KMS-11 (cell line): ENCODE measurements around the gene ANO9.

Source experiments
- H2AFZ ChIP-seq: fragments of 200-600 bp; sonication (generic); 2 replicates; pipeline ENCODE4 v1.6.1; 2016; ENCODE audit warnings: antibody characterized with exemption, mixed run types, low read depth
- H3K27ac ChIP-seq: fragments of 200-600 bp; sonication (generic); 2 replicates; pipeline ENCODE4 v1.6.1; 2016; ENCODE audit warnings: mild to moderate bottlenecking, mixed run types
- H3K27me3 ChIP-seq: fragments of 200-600 bp; sonication (generic); 2 replicates; pipeline ENCODE4 v1.6.1; 2017; ENCODE audit warnings: mild to moderate bottlenecking, low read depth, mixed run types, moderate library complexity; ENCODE audit not compliant: insufficient read depth
- H3K36me3 ChIP-seq: fragments of 200-600 bp; sonication (generic); 2 replicates; pipeline ENCODE4 v1.6.1; 2017; ENCODE audit warnings: mild to moderate bottlenecking, mixed run types; ENCODE audit not compliant: insufficient read depth
- H3K4me1 ChIP-seq: fragments of 200-600 bp; sonication (generic); 2 replicates; pipeline ENCODE4 v1.6.1; 2016; ENCODE audit warnings: mild to moderate bottlenecking, low read depth, mixed run types; ENCODE audit not compliant: poor library complexity, severe bottlenecking
- H3K4me2 ChIP-seq: fragments of 200-600 bp; sonication (generic); 2 replicates; pipeline ENCODE4 v1.7.0; 2016; ENCODE audit warnings: mild to moderate bottlenecking, mixed run types
- H3K4me3 ChIP-seq: fragments of 200-600 bp; sonication (generic); IDR thresholded peaks from 2 replicates; pipeline ENCODE4 v1.6.1; 2017; ENCODE audit warnings: low read depth, low read length, mixed read lengths; ENCODE audit not compliant: insufficient read depth
- H3K79me2 ChIP-seq: fragments of 200-600 bp; sonication (generic); 2 replicates; pipeline ENCODE4 v1.6.1; 2016; ENCODE audit warnings: low read depth, mixed run types; ENCODE audit not compliant: insufficient read depth
- H3K9ac ChIP-seq: fragments of 200-600 bp; sonication (generic); 2 replicates; pipeline ENCODE4 v1.6.1; 2016; ENCODE audit warnings: mild to moderate bottlenecking, mixed run types
- H4K20me1 ChIP-seq: fragments of 200-600 bp; sonication (generic); 2 replicates; pipeline ENCODE4 v1.6.1; 2016; ENCODE audit warnings: mild to moderate bottlenecking, mixed run types; ENCODE audit not compliant: insufficient read depth
- TF ChIP-seq, protein P1 (sequence below): fragments of 200-600 bp; sonication (generic); conservative IDR thresholded peaks from 2 replicates; pipeline ENCODE4 v1.6.1; 2017; ENCODE audit warnings: low read depth, mild to moderate bottlenecking, antibody characterized with exemption, low read length, moderate library complexity, mixed read lengths

The ANO9 gene

DNA sequence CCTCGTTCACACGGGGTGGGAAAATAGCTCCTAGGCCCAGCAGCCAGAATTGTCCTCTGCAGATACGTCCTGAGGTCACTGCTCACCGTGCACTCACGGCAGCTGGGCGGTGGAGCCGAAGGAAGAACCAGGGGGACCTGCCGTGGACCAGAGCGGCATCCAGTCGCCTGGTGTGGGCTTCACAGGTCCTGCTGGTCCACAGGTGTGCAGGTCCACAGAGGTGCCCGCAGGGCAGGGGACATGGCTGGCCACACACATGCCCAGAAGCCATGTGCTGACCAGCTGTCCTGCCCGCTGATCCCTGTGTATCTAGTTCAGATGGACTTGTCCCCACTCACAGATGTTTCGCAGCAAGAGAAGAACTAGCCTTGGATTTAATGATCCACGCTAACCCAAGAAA is 58.4 kb downstream of the ANO9 start:
- Histone ChIP-seq H3K4me3 (no peak overlapping the region), H3K79me2 (no peaks in the 10 kb centered on the region), H3K9ac (no peak overlapping the region), H3K4me2 (no peak overlapping the region), H3K4me1 (no peaks in the 10 kb centered on the region), H4K20me1 (no peaks in the 10 kb centered on the region), H3K27me3 (peaks cover 64% of the 10 kb centered on the region), H3K27ac (no peak overlapping the region), H2AFZ (no peak overlapping the region), H3K36me3 (no peaks in the 10 kb centered on the region)
- TF ChIP-seq, protein P1, sequence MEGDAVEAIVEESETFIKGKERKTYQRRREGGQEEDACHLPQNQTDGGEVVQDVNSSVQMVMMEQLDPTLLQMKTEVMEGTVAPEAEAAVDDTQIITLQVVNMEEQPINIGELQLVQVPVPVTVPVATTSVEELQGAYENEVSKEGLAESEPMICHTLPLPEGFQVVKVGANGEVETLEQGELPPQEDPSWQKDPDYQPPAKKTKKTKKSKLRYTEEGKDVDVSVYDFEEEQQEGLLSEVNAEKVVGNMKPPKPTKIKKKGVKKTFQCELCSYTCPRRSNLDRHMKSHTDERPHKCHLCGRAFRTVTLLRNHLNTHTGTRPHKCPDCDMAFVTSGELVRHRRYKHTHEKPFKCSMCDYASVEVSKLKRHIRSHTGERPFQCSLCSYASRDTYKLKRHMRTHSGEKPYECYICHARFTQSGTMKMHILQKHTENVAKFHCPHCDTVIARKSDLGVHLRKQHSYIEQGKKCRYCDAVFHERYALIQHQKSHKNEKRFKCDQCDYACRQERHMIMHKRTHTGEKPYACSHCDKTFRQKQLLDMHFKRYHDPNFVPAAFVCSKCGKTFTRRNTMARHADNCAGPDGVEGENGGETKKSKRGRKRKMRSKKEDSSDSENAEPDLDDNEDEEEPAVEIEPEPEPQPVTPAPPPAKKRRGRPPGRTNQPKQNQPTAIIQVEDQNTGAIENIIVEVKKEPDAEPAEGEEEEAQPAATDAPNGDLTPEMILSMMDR, result no peak

DNA sequence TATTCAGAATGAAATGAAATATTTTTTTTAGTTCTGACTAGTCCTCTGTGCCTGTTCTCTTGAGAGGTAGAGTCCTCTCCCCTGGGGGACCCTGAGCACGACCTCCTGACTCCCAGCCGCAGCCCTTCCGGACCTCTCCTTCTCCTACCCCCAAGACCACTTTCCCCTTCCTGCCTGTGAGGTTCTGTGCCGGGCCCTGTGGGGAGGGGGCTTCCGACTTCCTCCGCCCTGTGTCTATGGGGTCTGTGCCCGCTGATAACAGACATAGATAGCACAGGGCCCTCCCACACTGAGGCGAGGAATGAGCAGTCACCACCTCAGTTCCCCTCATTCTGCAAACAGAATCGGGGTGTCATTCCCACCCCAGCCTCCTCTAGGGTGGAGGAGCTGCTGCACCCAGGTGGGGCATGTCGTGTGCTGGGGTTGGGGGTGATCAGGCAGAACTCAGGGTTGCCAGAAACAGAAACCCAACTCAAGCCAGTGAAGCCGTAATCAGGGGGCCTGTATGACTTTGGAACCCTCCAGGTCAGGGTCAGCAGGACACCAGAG is 59.7 kb downstream of the ANO9 start:
- TF ChIP-seq, protein P1, result no peak
- Histone ChIP-seq H3K4me2 (no peak overlapping the region), H3K36me3 (no peaks in the 10 kb centered on the region), H3K4me3 (no peak overlapping the region), H3K27ac (no peak overlapping the region), H3K4me1 (no peaks in the 10 kb centered on the region), H3K79me2 (no peaks in the 10 kb centered on the region), H3K9ac (no peak overlapping the region), H3K27me3 (peaks cover 51% of the 10 kb centered on the region), H2AFZ (no peak overlapping the region), H4K20me1 (no peaks in the 10 kb centered on the region)

DNA sequence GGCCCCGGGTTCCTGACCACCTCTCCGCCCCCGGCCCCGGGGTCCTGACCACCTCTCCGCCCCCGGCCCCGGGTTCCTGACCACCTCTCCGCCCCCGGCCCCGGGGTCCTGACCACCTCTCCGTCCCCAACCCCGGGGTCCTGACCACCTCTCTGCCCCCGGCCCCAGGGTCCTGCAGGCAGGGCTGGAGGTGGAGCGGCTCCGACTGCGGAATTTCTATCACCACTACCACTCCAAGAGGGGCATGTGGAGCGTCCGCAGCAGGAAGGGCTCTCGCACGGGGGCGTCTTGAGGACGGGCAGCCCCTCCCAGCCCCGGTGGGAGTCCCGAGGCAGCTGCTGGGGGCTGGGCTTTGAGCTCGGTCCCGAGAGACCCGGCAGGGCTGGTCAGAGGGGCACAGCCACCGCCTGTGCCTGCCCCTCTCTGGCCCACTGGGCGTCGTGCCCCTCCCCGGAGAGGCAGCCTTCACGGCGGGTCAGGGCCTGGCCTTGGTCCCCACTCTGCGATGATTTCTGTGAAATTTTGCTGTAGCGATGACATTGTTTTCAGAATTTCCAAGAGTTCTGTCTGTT is 60.2 kb downstream of the ANO9 start:
- Histone ChIP-seq H3K4me1 (no peaks in the 10 kb centered on the region), H2AFZ (no peak overlapping the region), H3K4me3 (no peak overlapping the region), H3K36me3 (no peaks in the 10 kb centered on the region), H4K20me1 (no peaks in the 10 kb centered on the region), H3K9ac (no peak overlapping the region), H3K79me2 (no peaks in the 10 kb centered on the region), H3K27ac (no peak overlapping the region), H3K27me3 (peaks cover 45% of the 10 kb centered on the region), H3K4me2 (no peak overlapping the region)
- TF ChIP-seq, protein P1, result no peak

DNA sequence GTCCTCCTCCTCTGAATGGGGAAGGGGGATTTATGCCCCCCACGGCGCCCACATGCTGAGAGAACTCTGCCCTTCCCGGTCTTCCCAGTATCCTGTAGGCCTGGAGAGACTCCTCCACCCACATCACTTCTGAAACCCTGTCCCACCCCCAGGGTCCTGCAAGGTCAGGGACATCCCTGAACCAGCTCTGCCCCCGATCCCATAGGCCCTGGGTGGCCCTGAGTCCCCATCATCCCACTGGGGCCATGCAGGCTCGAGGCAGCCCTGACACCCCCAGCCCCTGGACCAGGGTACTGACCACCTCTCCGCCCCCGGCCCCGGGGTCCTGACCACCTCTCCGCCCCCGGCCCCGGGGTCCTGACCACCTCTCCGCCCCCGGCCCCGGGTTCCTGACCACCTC is 60.8 kb downstream of the ANO9 start:
- TF ChIP-seq, protein P1, result no peak

More for the DNA sequence above, 60.8 kb downstream of the ANO9 start:
- H3K27me3 ChIP-seq, result peaks cover 39% of the 10 kb centered on the region
- no peak overlapping the region for H3K4me3 ChIP-seq
- no peaks in the 10 kb centered on the region for H3K79me2 ChIP-seq
- H3K36me3 ChIP-seq, result no peaks in the 10 kb centered on the region
- no peaks in the 10 kb centered on the region for H3K4me1 ChIP-seq
- H2AFZ ChIP-seq, result no peak overlapping the region
- H3K9ac ChIP-seq, result no peak overlapping the region
- no peak overlapping the region for H3K4me2 ChIP-seq
- no peak overlapping the region for H3K27ac ChIP-seq
- no peaks in the 10 kb centered on the region for H4K20me1 ChIP-seq
